Stimulated activated naive B cell treated with anti-CD40 and anti-IgM and Interleukin-4, amounts not matched to agents 10 μg/mL and 1 μg/mL and 100 μg/mL, for 72 hours (primary cell): ENCODE data around the gene KLC4.

Experiments
- ATAC-seq, 2 donors: fragments of 150-1000 bp; cut with Tn5 transposase; replicated peaks; 2 replicates each; pipeline ENCODE4 v1.10.0; 2021; ENCODE audit warnings: moderate library complexity in 1 of 2
- DNase-seq: peaks from one replicate; pipeline ENCODE4 v3.0.0; 2021
- H3K27ac Mint-ChIP-seq: one replicate; pipeline ENCODE4 v1.8.0; 2022; ENCODE audit warnings: mild to moderate bottlenecking, mixed read lengths
- H3K27me3 Mint-ChIP-seq, 2 donors: one replicate each; pipeline ENCODE4 v1.8.0; 2022; ENCODE audit warnings: mixed read lengths in 2 of 2
- H3K36me3 Mint-ChIP-seq, 2 donors: one replicate each; pipeline ENCODE4 v1.8.0; 2022; ENCODE audit warnings: mixed read lengths in 2 of 2, mild to moderate bottlenecking in 1 of 2
- H3K4me1 Mint-ChIP-seq, 2 donors: one replicate each; pipeline ENCODE4 v1.8.0; 2022; ENCODE audit warnings: mixed read lengths in 2 of 2, mild to moderate bottlenecking in 1 of 2
- H3K4me3 Mint-ChIP-seq, 2 donors: one replicate each; pipeline ENCODE4 v1.8.0; 2022; ENCODE audit warnings: mild to moderate bottlenecking in 2 of 2, mixed read lengths in 2 of 2, moderate library complexity in 1 of 2
- H3K9me3 Mint-ChIP-seq, 2 donors: one replicate each; pipeline ENCODE4 v1.8.0; 2022; ENCODE audit warnings: mixed read lengths in 2 of 2, mild to moderate bottlenecking in 1 of 2

KLC4 gene

GRCh38 chr6:43045371-43045930 lies 14.0 kb upstream of the KLC4 start:
- ATAC-seq (no peak), DNase-seq (no peak)
- Mint-ChIP-seq H3K27ac (peak overlapping the region; percentile 48), H3K9me3 (no peaks in the 10 kb centered on the region), H3K4me3 (no peak overlapping the region), H3K27me3 (no peaks in the 10 kb centered on the region), H3K4me1 (peaks cover 6 to 7% of the 10 kb centered on the region in 2 donors), H3K36me3 (peaks cover 60 to 69% of the 10 kb centered on the region in 2 donors)

DNA sequence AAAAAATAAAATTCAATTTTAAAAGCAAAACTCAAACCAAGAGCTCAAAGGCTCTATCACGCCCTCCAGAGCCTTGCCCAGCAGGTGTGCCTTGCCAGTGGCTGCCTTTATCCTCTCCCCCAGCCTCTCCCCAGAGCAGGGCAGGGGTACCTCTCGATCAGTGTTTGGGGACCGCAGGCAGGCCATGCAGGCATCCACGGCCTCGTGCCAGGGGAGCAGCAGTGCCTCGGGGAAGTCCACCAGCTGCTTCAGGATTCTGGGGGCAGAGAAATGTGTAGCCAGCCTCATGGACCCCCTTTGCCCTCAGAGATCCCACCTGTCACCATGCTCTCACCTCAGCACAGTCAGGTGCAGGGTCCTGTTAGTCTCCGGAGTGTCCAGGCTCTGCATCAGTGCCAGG lies 11.4 kb upstream of the KLC4 start:
- no peak for DNase-seq
- Mint-ChIP-seq H3K9me3 (no peaks in the 10 kb centered on the region), H3K27ac (no peak overlapping the region), H3K4me1 (peaks cover 25 to 32% of the 10 kb centered on the region in 2 donors), H3K36me3 (peaks cover 54 to 69% of the 10 kb centered on the region in 2 donors), H3K4me3 (no peak overlapping the region), H3K27me3 (no peaks in the 10 kb centered on the region)
- ATAC-seq, result no peak

GRCh38 chr6:43050981-43051380 lies 8.4 kb upstream of the KLC4 start:
- Mint-ChIP-seq H3K27ac (peak overlapping the region; percentile 43), H3K27me3 (no peaks in the 10 kb centered on the region), H3K9me3 (no peaks in the 10 kb centered on the region), H3K36me3 (peaks cover 52 to 70% of the 10 kb centered on the region in 2 donors), H3K4me1 (peaks cover 38 to 52% of the 10 kb centered on the region in 2 donors), H3K4me3 (no peak overlapping the region)
- no peak for ATAC-seq
- no peak for DNase-seq

- H3K4me3 Mint-ChIP-seq, result peak overlapping the region; percentile 96 to 100
- H3K9me3 Mint-ChIP-seq, result no peaks in the 10 kb centered on the region
- DNase-seq (no peak), ATAC-seq (no peak)
- peaks cover 45 to 62% of the 10 kb centered on the region in 2 donors for H3K36me3 Mint-ChIP-seq
- peaks cover 38 to 50% of the 10 kb centered on the region in 2 donors for H3K4me1 Mint-ChIP-seq
- H3K27ac Mint-ChIP-seq, result peak overlapping the region; percentile 95
- no peaks in the 10 kb centered on the region for H3K27me3 Mint-ChIP-seq
Observed at GRCh38 chr6:43052225-43052841, 7.1 kb upstream of the KLC4 start.

GRCh38 chr6:43052842-43053544 lies 6.4 kb upstream of the KLC4 start:
- peak overlapping the region; percentile 95 for H3K27ac Mint-ChIP-seq

DNA sequence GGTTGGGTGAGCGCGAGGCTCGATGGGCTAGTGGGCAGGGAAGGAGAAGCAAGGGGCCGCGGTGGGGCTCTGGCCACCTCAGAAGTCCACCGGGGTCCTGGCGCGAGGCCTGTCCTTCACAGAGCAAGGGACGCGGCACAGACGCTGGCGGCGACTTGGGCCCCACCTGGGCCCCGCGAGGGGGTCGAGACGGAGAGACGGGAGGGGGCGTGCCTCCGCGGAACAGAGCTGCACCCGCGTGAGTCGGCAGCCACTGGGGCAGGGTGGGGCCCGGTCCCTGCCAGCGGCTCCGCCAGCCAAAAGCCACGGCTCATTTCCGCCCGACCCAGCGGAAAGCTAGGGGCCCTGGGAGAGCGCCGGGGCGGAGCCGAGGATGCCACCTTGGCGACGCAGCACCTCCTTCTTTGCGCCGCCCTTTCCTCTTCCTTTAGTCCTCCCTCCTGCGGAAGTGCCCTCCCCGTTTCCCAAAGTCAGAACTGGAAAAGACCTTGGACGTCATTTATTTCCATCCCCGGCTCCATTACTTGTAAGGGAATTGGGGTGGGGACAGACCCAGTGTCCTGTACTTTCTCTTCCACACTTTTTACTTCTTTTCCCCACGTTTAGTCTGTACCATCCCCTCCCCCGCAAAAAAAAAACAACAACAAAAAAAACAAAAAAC lies 5.8 kb upstream of the KLC4 start, which contains the start of gene CUL7:
TSS of gene CUL7 (minus strand) at position 307 of the 661 bp plus-strand sequence. CDS start 1,063 bp downstream, outside the sequence.
- no peaks in the 10 kb centered on the region for H3K27me3 Mint-ChIP-seq
- H3K4me3 Mint-ChIP-seq, result peak within 1 kb of the TSS; percentile 96 to 100
- H3K4me1 Mint-ChIP-seq, result peaks cover 45 to 62% of the 10 kb centered on the region in 2 donors
- DNase-seq (peak; percentile 82), ATAC-seq (peak; percentile 98 to 99)
- H3K9me3 Mint-ChIP-seq, result no peaks in the 10 kb centered on the region
- H3K27ac Mint-ChIP-seq, result peak within 1 kb of the TSS; percentile 95
- H3K36me3 Mint-ChIP-seq, result peaks cover 41 to 72% of the 10 kb centered on the region in 2 donors

More at GRCh38 chr6:43052842-43053544, 6.4 kb upstream of the KLC4 start:
- H3K36me3 Mint-ChIP-seq, result peaks cover 41 to 68% of the 10 kb centered on the region in 2 donors
- H3K4me1 Mint-ChIP-seq, result peaks cover 40 to 56% of the 10 kb centered on the region in 2 donors
- no peak for DNase-seq
- peak overlapping the region; percentile 96 to 100 for H3K4me3 Mint-ChIP-seq
- peak; percentile 37 to 44 for ATAC-seq
- H3K27me3 Mint-ChIP-seq, result no peaks in the 10 kb centered on the region
- no peaks in the 10 kb centered on the region for H3K9me3 Mint-ChIP-seq

DNA sequence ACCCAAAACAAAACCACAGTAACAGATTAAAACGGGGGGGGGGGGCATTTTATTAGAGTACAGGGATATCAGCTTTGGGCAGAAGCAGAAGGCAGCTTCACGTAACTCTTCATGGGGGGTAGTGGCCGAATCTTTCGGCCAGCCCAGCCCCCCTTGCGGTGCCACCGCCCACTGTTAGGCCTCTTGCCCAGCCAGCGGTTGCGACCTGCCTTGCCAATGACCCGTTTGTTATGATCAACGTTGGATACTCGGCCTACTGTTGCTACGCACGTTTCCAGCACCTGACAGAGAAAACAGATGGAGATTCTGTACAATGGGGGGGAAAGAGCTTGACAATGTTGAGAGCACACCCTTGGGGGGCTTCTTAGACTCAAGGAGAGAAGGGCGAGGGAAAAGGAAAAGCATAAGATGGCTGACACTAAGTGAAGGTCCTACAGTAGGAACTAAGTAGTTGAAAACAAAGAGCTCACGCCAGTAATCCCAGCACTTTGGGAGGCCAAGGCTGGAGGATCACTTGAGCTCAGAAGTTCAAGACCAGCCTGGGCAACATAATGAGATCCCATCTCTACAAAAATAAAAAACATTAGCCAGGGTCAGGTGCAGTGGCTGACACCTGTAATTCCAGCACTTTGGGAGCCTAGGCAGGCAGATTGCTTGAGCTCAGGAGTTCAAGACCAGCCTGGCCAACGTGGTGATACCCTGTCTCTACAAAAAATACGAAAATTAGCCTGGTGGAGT lies 5.1 kb upstream of the KLC4 start:
- no peak for ATAC-seq
- Mint-ChIP-seq H3K9me3 (no peaks in the 10 kb centered on the region), H3K4me3 (peak overlapping the region; percentile 96 to 100), H3K36me3 (peaks cover 38 to 69% of the 10 kb centered on the region in 2 donors), H3K4me1 (peaks cover 45 to 64% of the 10 kb centered on the region in 2 donors), H3K27me3 (no peaks in the 10 kb centered on the region), H3K27ac (peak overlapping the region; percentile 95)
- DNase-seq, result no peak

DNA sequence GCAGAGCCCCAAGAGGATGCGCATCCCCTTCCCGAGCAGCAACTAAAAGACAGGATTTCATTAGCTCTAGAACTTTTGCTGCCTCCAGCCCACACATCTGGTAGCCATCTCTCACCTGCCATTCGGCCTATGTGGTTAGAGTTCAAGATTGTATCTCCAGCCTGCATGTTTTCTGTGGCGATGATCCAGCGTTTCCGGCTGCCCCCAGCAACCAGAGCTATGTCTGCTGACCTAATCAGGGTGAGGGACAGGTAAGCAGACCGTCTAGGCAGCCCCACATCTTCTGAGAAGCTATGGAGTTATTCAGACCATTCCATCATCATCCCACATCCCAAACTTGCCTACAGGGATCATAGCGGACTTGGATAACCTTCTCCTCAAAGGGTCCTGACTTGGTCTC lies 3.5 kb upstream of the KLC4 start:
- H3K9me3 Mint-ChIP-seq, result no peaks in the 10 kb centered on the region
- no peak overlapping the region for H3K4me3 Mint-ChIP-seq
- peak overlapping the region; percentile 62 for H3K27ac Mint-ChIP-seq
- DNase-seq, result no peak
- peaks cover 46 to 70% of the 10 kb centered on the region in 2 donors for H3K4me1 Mint-ChIP-seq
- ATAC-seq, result no peak
- peaks cover 23 to 53% of the 10 kb centered on the region in 2 donors for H3K36me3 Mint-ChIP-seq
- H3K27me3 Mint-ChIP-seq, result no peaks in the 10 kb centered on the region

DNA sequence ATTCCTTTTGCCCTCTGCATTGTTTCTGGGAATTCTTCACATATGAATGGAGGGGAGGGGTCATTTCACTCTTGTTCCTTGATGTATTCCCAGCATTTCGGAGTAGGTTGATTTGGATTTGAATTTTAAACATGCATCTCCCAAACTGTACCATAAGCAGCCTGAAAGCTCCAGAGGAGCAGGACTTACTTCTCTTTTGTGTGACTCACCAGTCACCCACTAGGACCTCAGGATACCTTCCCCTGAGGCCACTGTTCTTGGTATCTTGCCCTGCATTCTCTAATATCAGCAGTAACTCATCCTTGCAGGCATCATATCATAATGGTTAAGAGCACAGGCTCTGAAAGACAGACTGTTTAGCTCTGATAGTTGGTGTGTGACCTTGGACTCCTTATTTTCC lies 900 bp upstream of the KLC4 start:
- H3K4me3 Mint-ChIP-seq, result peak overlapping the region; percentile 95 to 98
- H3K36me3 Mint-ChIP-seq, result peaks cover 17 to 46% of the 10 kb centered on the region in 2 donors
- H3K9me3 Mint-ChIP-seq, result no peaks in the 10 kb centered on the region
- DNase-seq (no peak), ATAC-seq (no peak)
- H3K27me3 Mint-ChIP-seq, result no peaks in the 10 kb centered on the region
- peak overlapping the region; percentile 99 for H3K27ac Mint-ChIP-seq
- H3K4me1 Mint-ChIP-seq, result peaks cover 34 to 47% of the 10 kb centered on the region in 2 donors

- Mint-ChIP-seq H3K4me3 (peak overlapping the region; percentile 95 to 98), H3K36me3 (peaks cover 9 to 44% of the 10 kb centered on the region in 2 donors), H3K4me1 (peaks cover 27 to 38% of the 10 kb centered on the region in 2 donors), H3K9me3 (no peaks in the 10 kb centered on the region), H3K27me3 (no peaks in the 10 kb centered on the region), H3K27ac (peak overlapping the region; percentile 99)
- ATAC-seq (no peak), DNase-seq (no peak)
Observed at GRCh38 chr6:43060034-43060754, 763 bp downstream of the KLC4 start.

DNA sequence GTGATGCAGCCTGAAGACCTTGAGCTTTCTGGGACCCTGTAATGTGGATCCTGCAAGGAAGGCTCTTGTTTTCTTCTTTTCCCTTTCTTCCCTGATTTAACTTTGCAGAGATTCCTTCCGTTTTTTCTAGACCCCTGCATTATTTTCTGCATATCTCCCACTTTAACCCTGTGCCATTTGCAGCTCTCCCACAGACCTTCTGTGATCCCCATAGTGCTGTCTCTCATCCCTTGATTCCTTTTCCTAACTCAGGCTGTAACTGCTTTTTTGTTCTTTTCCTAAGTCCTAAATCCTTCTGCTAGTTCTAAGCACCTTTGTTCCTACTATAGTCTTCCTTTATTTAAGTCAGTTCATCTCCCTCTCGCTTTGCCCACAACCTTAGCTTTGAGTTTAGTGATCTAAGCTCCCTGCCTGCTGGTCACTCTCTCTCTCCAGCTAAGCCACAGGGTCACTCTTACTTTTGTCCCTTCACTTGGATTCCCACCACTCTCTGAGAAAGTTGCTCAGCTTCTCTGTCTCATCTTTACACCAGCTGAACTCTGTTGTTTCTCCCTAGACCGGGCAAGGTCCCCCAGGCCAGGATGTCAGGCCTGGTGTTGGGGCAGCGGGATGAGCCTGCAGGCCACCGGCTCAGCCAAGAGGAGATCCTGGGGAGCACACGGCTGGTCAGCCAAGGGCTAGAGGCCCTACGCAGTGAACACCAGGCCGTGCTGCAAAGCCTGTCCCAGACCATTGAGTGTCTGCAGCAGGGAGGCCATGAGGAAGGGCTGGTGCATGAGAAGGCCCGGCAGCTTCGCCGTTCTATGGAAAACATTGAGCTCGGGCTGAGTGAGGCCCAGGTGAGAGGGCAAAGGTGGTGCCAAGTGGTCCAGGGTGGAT lies 1.6 kb downstream of the KLC4 start:
- ATAC-seq (no peak), DNase-seq (no peak)
- H3K4me3 Mint-ChIP-seq, result peak overlapping the region; percentile 95 to 98
- H3K4me1 Mint-ChIP-seq, result peaks cover 24 to 32% of the 10 kb centered on the region in 2 donors
- H3K9me3 Mint-ChIP-seq, result no peaks in the 10 kb centered on the region
- no peaks in the 10 kb centered on the region for H3K27me3 Mint-ChIP-seq
- no peak overlapping the region for H3K27ac Mint-ChIP-seq
- peaks cover 2 to 39% of the 10 kb centered on the region in 2 donors for H3K36me3 Mint-ChIP-seq

DNA sequence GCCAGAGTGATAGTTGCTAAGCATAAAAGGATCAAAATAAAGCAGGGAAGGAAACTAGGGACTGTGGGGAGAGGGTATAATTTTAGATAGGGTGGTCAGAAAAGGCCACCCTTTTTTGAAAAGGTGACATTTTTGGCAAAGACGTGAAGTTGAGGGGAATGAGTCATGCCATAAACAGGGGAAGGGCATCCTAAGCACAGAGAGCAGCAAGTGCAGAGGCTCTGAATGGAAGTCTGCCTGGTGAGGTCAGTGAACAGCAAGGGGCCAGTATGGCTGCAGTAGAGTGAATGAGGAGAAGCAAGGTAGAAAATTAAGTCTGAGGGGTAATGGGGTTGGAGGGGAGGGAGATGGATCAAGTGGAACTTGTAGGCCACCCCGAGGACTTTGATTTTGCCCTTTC lies 2.4 kb downstream of the KLC4 start:
- H3K27ac Mint-ChIP-seq, result no peak overlapping the region
- H3K27me3 Mint-ChIP-seq, result no peaks in the 10 kb centered on the region
- no peak for DNase-seq
- H3K4me1 Mint-ChIP-seq, result peaks cover 24 to 30% of the 10 kb centered on the region in 2 donors
- no peaks in the 10 kb centered on the region for H3K9me3 Mint-ChIP-seq
- peaks cover 0 to 42% of the 10 kb centered on the region in 2 donors for H3K36me3 Mint-ChIP-seq
- no peak overlapping the region for H3K4me3 Mint-ChIP-seq
- no peak for ATAC-seq
